ENCODE measurements around the gene ACSF3.

DNA sequence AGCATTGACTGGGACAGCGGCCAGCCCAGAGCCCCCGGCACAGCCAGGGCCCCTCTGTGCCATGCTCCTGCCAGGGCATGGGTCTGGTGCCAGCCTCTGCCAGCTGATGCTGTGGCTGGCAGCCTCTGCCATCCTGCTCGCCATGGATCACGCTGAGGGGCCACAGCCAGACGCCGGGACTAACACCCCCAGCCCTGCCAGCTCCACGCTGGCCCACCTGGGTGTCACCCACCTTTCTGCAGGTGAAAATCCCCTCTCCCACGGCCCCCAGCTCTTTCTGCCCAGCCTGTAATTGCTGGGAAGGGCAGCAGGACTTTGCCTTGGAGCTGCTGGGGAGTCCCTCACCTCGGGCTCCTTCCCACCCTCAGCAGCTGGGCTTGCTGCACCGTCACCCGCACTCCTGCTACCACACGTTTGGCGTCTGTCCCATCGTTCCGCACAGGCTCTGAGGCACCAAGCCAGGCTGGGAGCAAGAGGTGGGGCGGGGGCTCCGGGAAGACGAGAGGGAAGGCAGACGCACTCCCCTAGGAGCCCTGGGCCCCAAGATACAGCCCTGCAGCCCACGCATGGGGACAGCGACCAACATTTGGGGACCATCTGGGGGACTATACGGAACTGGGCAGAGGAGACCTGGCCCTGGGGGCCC, 42.0 kb upstream of the ACSF3 start:
- TF ChIP-seq CTCF (IDR thresholded peaks at IDR 0.05; ENCODE audit: low read depth, low read length), result no peak
- TF ChIP-seq POLR2A (IDR thresholded peaks at IDR 0.05; ENCODE audit: extremely low read depth, insufficient read length), result no peak
- TF ChIP-seq, protein P1, sequence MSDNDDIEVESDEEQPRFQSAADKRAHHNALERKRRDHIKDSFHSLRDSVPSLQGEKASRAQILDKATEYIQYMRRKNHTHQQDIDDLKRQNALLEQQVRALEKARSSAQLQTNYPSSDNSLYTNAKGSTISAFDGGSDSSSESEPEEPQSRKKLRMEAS (IDR thresholded peaks at IDR 0.05; ENCODE audit: low read depth, low read length), result no peak
- TF ChIP-seq MYC (IDR thresholded peaks at IDR 0.05; ENCODE audit: low read depth, low read length), result no peak
